ENCODE results near the gene GPC3.

DNA sequence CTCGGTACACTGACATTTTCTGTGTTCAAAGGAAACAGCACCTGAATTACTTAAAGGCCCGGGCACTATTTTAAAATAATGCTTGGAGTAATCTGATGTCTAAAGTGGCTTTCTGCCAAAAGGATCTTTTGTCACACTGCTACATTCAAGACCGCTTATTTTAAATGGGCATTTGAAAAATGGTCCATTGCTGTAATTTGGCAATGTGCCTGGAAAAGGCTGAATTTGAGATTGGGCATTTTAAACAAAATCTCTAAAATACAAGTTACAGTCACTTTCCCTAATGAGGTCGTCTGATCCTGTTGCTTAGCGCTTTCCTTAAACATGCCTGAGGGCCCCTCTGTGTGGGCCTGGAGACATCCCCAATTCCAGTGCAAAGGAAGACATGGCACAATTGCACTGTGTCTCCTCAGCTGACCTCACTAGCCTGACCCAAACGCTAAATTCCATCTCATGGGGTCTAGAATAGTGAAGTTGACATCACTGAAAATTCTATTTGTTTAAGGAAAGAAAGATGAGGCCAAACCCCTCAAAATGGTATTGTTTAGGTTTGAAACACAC lies 214.2 kb downstream of the GPC3 start:
- TF ChIP-seq, protein P1, sequence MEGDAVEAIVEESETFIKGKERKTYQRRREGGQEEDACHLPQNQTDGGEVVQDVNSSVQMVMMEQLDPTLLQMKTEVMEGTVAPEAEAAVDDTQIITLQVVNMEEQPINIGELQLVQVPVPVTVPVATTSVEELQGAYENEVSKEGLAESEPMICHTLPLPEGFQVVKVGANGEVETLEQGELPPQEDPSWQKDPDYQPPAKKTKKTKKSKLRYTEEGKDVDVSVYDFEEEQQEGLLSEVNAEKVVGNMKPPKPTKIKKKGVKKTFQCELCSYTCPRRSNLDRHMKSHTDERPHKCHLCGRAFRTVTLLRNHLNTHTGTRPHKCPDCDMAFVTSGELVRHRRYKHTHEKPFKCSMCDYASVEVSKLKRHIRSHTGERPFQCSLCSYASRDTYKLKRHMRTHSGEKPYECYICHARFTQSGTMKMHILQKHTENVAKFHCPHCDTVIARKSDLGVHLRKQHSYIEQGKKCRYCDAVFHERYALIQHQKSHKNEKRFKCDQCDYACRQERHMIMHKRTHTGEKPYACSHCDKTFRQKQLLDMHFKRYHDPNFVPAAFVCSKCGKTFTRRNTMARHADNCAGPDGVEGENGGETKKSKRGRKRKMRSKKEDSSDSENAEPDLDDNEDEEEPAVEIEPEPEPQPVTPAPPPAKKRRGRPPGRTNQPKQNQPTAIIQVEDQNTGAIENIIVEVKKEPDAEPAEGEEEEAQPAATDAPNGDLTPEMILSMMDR (IDR thresholded peaks at IDR 0.05): no peak
- TF ChIP-seq ZFX (IDR thresholded peaks at IDR 0.05; ENCODE audit: borderline replicate concordance): no peak
